AG20443 (cell line): ENCODE results near the gene ASTN2.

Source experiments
- DNase-seq: peaks from one replicate; pipeline ENCODE4 v3.0.0; 2012; ENCODE audit warnings: low spot score, mixed read lengths

Gene ASTN2

GRCh38 chr9:117170567-117170966 lies 244.3 kb downstream of the ASTN2 start:
- DNase-seq, result no peak

GRCh38 chr9:117169089-117169621 lies 245.7 kb downstream of the ASTN2 start:
- DNase-seq, result no peak

GRCh38 chr9:117164512-117164911 lies 250.3 kb downstream of the ASTN2 start:
- DNase-seq, result no peak

GRCh38 chr9:117160254-117160653 lies 254.6 kb downstream of the ASTN2 start:
- no peak for DNase-seq

- no peak for DNase-seq
Measured at GRCh38 chr9:117156771-117157535, 257.9 kb downstream of the ASTN2 start.

GRCh38 chr9:117156144-117156688 lies 258.6 kb downstream of the ASTN2 start:
- DNase-seq, result no peak

- DNase-seq, result no peak
Measured at GRCh38 chr9:117153021-117153420, 261.8 kb downstream of the ASTN2 start.

- DNase-seq, result no peak
Measured at GRCh38 chr9:117151716-117152115, 263.1 kb downstream of the ASTN2 start.

GRCh38 chr9:117149996-117150395 lies 264.9 kb downstream of the ASTN2 start:
- no peak for DNase-seq

GRCh38 chr9:117145811-117146490 lies 268.9 kb downstream of the ASTN2 start:
- DNase-seq, result no peak

GRCh38 chr9:117145081-117145480 lies 269.8 kb downstream of the ASTN2 start:
- DNase-seq, result no peak

- no peak for DNase-seq
Measured at GRCh38 chr9:117138231-117138630, 276.6 kb downstream of the ASTN2 start.

GRCh38 chr9:117136461-117136860 lies 278.4 kb downstream of the ASTN2 start:
- no peak for DNase-seq

GRCh38 chr9:117135501-117136098 lies 279.3 kb downstream of the ASTN2 start:
- no peak for DNase-seq

- DNase-seq, result no peak
Measured at GRCh38 chr9:117134826-117135500, 279.9 kb downstream of the ASTN2 start.

- DNase-seq, result no peak
Measured at GRCh38 chr9:117126871-117127270, 288.0 kb downstream of the ASTN2 start.

- no peak for DNase-seq
Measured at GRCh38 chr9:117125531-117125930, 289.3 kb downstream of the ASTN2 start.

GRCh38 chr9:117123729-117124128 lies 291.1 kb downstream of the ASTN2 start:
- no peak for DNase-seq

- DNase-seq, result no peak
Measured at GRCh38 chr9:117122953-117123352, 291.9 kb downstream of the ASTN2 start.

GRCh38 chr9:117122102-117122501 lies 292.8 kb downstream of the ASTN2 start:
- no peak for DNase-seq

- DNase-seq, result no peak
Measured at GRCh38 chr9:117121316-117121715, 293.5 kb downstream of the ASTN2 start.

GRCh38 chr9:117120061-117120460 lies 294.8 kb downstream of the ASTN2 start:
- no peak for DNase-seq
